ENCODE measurements around the gene MECP2.

The MECP2 gene

DNA sequence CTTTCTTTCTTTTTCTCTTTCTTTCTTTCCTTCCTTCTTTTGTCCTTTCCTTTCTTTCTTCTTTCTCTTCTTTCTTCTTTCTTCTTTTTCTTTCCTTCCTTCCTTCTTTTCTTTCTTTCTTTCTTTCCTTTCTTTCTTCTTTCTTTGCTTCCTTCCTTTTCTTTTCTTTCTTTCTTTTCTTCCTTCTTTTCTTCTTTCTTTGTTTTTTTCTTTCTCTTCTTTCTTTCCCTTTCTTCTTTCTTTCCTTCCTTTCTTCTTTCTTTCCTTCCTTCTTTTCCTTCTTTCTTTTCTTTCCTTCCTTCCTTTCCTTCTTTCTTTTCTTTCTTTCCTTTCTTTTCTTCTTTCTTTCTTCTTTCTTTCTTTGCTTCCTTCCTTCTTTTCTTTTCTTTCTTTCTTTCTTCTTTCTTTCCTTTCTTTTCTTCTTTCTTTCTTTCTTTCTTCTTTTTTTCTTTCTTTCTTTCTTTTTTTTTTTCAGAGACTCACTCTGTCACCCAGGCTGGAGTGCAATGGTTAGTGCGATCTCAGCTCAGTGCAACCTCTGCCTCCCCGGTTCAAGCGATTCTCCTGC lies 106.4 kb downstream of the MECP2 start:
- no peak for ATAC-seq
- no peak for DNase-seq

GRCh38 chrX:153989973-153990655 lies 107.4 kb downstream of the MECP2 start:
- DNase-seq, result peak; percentile 42

DNA sequence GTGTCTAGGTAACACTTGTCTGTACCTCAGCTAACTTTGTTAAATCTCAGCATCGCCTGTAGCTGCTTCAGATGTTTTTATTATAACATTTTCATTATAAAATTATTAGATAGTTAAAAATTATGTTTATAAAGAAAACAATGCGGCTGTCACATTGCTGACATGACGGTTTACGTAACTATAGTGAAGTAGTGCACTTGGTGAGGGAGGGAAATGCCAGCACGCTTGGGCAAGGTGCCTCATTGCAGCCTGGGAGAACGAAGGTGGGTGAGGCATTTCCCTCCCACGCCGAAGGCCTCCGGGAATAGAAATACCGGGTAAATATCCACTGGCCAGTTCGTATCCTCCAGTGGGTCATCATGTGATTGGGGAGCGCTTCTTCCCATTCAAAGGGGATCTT lies 109.0 kb downstream of the MECP2 start:
- DNase-seq (no peak), ATAC-seq (no peak)

More at GRCh38 chrX:153989973-153990655, 107.4 kb downstream of the MECP2 start:
- peak; percentile 30 for ATAC-seq

DNA sequence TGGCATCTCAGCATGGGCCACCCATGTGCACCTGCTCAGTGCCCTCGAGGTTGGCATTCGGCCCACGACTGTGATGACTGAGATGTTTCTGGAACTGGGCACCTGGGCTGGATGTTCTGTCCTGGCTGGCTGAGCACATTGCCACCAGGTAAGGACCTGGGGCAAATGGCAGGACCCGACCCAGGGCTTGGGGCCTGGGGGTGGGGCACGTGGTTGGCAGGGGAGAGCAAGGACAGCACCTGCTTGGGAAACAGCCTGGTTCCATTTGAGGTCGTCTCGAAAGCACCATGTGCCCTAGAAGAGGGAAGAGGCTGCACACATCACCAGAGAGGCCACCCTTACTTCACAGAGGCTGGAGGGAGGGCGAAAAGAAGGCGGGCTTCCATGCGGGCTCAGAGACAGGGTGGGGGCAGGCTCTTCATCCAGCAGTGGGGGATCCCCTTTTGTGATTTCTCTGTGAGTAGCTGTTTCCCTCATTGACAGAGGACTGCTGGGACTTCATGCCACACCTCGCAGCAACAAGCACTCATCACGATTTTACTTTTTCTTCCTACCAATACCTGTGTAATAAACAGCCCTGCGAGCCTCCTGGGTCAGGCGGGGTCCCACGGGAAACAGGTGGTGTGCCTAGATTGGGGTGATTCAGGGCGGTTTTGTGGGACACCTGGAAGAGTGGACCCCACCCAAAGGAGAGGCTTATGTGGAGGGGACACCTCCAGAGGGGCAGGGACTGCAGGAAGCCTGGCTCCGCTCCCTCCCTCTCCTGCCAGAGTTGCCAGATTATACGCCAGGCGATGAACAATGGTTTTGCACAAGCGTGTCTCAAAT lies 113.0 kb downstream of the MECP2 start:
- DNase-seq (peak; percentile 61), ATAC-seq (peak; percentile 68)

DNA sequence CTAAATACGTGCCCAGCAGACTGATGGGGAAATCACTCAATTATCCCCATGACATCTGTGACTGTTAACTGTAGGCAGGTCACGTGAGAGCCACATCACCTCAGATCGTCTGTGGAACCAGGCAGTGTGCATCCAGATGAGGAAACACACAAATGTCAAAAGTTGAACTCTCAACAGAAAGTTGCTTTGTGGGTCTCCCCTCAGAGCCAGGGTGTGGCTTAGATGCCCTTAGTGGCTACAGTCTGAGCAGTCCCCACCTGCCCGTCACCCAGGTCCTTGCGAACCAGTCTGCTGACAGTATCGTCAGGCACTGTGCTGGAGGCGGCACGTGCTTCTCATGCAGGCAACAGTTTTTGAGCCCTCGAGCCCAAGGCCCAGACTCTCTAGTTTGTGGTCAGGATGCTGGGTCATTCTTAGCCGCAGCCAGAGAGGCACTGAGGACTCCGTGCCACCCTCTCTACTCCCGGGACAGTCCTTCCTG lies 114.2 kb downstream of the MECP2 start:
- peak; percentile 26 for ATAC-seq
- DNase-seq, result peak; percentile 41

DNA sequence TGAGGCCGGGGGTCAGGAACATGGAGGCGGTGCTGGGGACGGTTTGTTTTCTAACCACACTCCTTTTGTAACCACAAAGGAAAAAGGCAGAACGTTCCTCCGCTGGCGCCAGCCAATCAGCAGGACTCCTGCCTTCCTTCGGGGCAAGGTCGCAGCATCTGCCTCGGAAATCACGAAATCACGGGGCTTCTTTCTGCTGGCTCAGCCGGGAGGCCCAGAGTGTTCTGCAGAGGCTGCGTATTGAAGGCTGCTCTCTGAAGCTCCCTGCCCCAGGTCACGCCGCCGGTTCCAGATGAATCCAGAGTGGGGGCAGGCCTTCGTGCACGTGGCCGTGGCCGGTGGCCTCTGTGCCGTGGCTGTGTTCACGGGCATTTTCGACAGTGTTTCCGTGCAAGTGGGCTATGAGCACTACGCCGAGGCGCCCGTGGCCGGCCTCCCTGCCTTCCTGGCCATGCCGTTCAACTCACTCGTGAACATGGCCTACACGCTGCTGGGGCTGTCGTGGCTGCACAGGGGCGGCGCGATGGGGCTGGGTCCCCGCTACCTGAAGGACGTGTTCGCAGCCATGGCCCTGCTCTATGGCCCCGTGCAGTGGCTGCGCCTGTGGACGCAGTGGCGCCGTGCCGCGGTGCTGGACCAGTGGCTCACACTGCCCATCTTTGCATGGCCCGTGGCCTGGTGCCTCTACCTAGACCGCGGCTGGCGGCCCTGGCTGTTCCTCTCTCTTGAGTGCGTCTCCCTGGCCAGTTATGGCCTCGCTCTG lies 115.6 kb downstream of the MECP2 start:
- DNase-seq (peak; percentile 67), ATAC-seq (peak; percentile 26)

GRCh38 chrX:153981231-153981630 lies 116.3 kb downstream of the MECP2 start:
- peak; percentile 17 for DNase-seq
- no peak for ATAC-seq

DNA sequence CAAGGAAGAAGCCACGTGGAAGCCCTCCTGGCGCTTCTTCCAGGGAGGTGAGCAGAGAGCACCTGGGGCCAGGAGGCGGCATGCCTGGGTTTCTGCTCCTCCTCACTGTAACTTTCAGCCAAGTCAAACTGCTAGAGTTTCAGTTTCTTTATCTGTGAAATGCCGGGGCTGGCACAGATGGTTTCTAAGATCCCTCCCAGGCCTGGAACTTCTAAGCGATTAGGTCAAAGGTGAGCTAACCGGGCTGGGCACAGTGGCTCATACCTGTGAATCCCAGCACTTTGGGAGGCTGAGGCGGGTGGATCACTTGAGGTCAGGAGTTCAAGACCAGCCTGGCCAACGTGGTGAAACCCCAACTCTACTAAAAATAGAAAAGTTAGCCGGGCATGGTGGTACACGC lies 117.1 kb downstream of the MECP2 start:
- DNase-seq, result peak; percentile 22
- peak; percentile 22 for ATAC-seq

DNA sequence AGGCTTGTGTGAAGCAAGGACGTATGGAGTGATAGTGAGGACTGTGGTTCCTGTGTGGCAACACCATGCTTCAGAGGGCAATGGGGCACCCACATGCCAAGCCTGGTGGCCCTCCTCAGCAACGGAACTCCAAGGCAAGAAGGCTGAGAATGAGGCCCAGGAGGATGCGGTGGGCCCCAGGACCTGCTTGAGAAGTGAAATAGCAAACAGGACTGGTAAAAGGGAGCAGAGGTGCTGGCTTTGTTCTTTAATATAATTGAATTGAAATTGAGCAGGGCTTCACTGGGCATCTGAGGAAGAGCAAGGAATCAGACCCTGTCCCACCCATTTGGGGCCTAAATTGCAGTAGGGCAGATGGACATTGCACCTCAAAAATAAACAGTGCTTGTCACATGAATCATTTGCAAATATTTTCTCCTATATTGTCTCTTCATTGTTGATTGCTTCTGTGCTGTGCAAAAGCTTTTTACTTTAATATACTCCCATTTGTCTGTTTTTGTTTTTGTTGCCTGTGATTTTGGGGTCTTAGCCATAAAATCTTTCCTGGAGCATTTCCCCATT lies 122.7 kb downstream of the MECP2 start:
- DNase-seq (no peak), ATAC-seq (no peak)

DNA sequence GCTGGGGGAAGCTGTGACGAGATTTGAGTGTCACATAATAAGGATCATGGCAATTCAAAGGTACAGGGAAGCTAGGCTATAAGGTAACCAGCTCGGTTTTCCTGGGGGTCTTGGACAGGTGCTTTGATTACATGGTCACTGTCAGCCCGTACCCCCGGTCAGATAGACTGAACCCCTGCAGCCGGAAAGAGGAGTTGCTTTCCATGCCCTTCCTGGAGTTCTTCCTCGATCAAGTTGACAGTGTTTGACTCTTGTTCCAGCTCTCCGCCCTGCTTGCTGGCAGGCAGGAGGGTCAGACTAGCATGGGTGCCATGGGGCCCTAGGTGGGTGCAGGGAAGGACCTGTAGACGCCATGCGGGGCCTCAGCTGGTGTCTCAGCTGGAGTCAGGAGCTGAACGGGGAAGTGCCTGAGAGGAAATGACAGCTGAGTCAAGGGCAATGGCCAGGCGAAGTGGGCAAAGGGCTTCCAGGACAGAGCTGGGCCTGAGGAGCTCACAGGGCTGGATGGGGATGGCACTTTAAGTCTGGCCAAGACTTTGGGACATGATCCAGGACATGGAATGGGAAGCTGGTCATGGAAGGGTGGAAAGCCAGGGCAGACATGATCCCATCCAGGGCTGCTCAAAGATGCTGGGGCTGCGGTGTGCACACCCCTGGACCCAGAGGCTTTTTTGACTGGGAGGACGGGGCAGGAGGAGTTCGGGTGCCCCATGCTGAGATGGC lies 123.4 kb downstream of the MECP2 start:
- DNase-seq (peak; percentile 17), ATAC-seq (no peak)

DNA sequence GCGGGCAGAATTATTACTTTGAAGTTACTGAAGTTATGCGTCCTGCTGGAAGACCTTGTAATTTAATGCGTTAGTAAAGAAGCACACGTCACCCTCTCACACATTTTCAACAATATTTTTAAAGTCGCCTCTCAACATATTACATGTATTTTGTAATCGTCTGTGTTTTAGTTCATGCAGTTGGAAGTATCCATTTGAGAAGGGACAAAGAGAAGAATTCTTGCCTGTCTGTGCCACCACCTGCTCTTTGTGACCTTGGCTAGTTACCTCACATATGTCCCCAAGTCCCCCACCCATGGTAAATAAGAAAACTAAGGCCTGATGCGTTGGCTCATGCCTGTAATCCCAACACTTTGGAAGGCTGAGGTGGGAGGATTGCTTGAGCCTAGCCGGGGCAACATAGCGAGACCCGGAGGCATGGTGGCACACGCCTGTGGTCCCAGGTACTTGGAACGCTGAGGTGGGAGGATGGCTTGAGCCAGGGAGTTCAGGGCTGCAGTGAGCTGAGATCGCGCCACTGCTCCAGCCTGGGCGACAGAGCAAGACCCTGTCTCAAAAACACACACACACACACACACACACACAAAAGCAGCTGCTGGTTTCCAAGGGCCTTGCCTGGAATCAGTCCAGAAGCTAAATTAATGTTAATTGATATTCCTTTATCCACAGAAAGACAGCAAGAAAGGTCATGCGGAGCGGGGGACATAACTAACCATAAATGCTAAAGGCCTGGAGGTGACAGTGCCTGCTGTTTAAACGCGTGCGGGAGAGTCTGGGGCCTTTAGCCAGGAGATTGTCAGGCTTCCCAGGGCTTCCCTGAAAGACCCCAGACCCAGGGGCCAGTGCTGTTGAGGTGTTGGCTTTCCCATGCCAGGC lies 124.2 kb downstream of the MECP2 start:
- DNase-seq (peak; percentile 16), ATAC-seq (no peak)

GRCh38 chrX:153972368-153973126 lies 125.0 kb downstream of the MECP2 start, which contains the start of gene TMEM187:
Gene TMEM187, plus strand, starts transcription at chrX:153972754. Its CDS starts 9,309 bp downstream, at chrX:153982063.
- DNase-seq (peak; percentile 87), ATAC-seq (peak; percentile 58)

Measured in stimulated activated naive CD8-positive, alpha-beta T cell treated with anti-CD3 and anti-CD28 coated beads, Interleukin-15, Interleukin-2, amounts not matched to agents 100 U/mL and 50 U/mL, for 24 hours (primary cell).